Endothelial cell of umbilical vein (primary cell): Measurements from ENCODE around the gene RRP8. TPM values are rescaled to one million over a fixed set of nuclear protein-coding genes. Genes with fewer than 3 reads are reported as not detected.

ENCODE experiments used
- BruUV-seq: library from RNA; stranded (reverse); fragments of 400-500 nt; replicated peaks from 2 replicates; lab custom pipeline; 2021; lab: Mats Ljungman, UMichigan
- CTCF ChIA-PET: fragments of 300-600, 350-600 bp; sonication (Branson Sonifier 250); formaldehyde crosslinking; loops from one replicate; lab custom pipeline; 2021; ENCODE audit warnings: antibody characterized with exemption, inconsistent platforms; lab: Charles Lee
- POLR2A ChIA-PET: fragments of 300-600, 350-600 bp; sonication (Branson Sonifier 250); formaldehyde crosslinking; loops from one replicate; lab custom pipeline; 2021; ENCODE audit warnings: antibody characterized with exemption, inconsistent platforms; lab: Charles Lee
- DNase-seq: peaks from one replicate; pipeline ENCODE4 v3.0.0-alpha.2; 2011; ENCODE audit warnings: low read depth, low spot score
- FAIRE-seq: peaks from 2 replicates; lab custom pipeline; 2011; peaks lifted over from hg19 to GRCh38; lab: Jason Lieb, UNC
- H2AFZ ChIP-seq: 2 replicates; pipeline ENCODE4 v1.6.0; 2012; ENCODE audit warnings: low read depth, low read length, control low read depth, inconsistent platforms
- H3K27ac ChIP-seq: 2 replicates; pipeline ENCODE4 v1.5.1; 2011; ENCODE audit warnings: low read depth, mild to moderate bottlenecking, control low read depth, low read length, moderate library complexity; ENCODE audit not compliant: insufficient read depth
- H3K27me3 ChIP-seq, 2 experiments: 2 replicates each; pipeline versions ENCODE4 v1.6.0 to v1.6.1; 2011; ENCODE audit warnings: low read length in 2 of 2, mixed read lengths in 1 of 2; ENCODE audit not compliant: control insufficient read depth in 2 of 2, insufficient read depth in 2 of 2
- H3K36me3 ChIP-seq, 2 experiments: 2 replicates in 1 of 2; 3 replicates in 1 of 2; pipeline ENCODE4 v1.5.1; 2011; ENCODE audit warnings: low read length in 2 of 2, mild to moderate bottlenecking in 1 of 2, moderate library complexity in 1 of 2; ENCODE audit not compliant: control insufficient read depth in 2 of 2, insufficient read depth in 2 of 2; ENCODE audit errors: extremely low read depth in 1 of 2
- H3K4me1 ChIP-seq: 3 replicates; pipeline ENCODE4 v1.5.1; 2011; ENCODE audit warnings: mild to moderate bottlenecking, low read length; ENCODE audit not compliant: control insufficient read depth, insufficient read depth; ENCODE audit errors: extremely low read depth
- H3K4me2 ChIP-seq: 2 replicates; pipeline ENCODE4 v1.6.1; 2011; ENCODE audit warnings: low read length, control low read depth, mixed read lengths; ENCODE audit not compliant: insufficient read depth
- H3K4me3 ChIP-seq, 3 experiments: fragments of 200-600 bp in 1 of 3; sonication (generic), shearing (Covaris generic) in 1 of 3; replicated peaks in 1 of 3; 2 replicates each; pipeline ENCODE4 v1.5.1; 2011 to 2016; ENCODE audit warnings: control low read depth in 3 of 3, low read length in 3 of 3, mild to moderate bottlenecking in 2 of 3, inconsistent platforms in 1 of 3, low read depth in 1 of 3, moderate library complexity in 1 of 3; ENCODE audit not compliant: insufficient read depth in 1 of 3
- H3K79me2 ChIP-seq: 2 replicates; pipeline ENCODE4 v1.6.0; 2012; ENCODE audit warnings: low read length, inconsistent platforms; ENCODE audit not compliant: control insufficient read depth, insufficient read depth
- H3K9ac ChIP-seq: replicated peaks from 2 replicates; pipeline ENCODE3; 2011; ENCODE audit warnings: low read length, control low read depth; ENCODE audit not compliant: insufficient read depth; ENCODE audit errors: extremely low read depth
- H3K9me1 ChIP-seq: replicated peaks from 3 replicates; pipeline ENCODE4 v1.6.0; 2011; ENCODE audit warnings: mild to moderate bottlenecking, low read length; ENCODE audit not compliant: control insufficient read depth, insufficient read depth; ENCODE audit errors: extremely low read depth
- H3K9me3 ChIP-seq: replicated peaks from 2 replicates; pipeline ENCODE4 v1.5.1; 2012; ENCODE audit warnings: low read length, inconsistent platforms; ENCODE audit not compliant: control insufficient read depth, insufficient read depth
- H4K20me1 ChIP-seq: replicated peaks from 2 replicates; pipeline ENCODE3; 2011; ENCODE audit warnings: mild to moderate bottlenecking, low read length; ENCODE audit not compliant: control insufficient read depth, insufficient read depth; ENCODE audit errors: extremely low read depth
- EZH2 ChIP-seq: IDR thresholded peaks from 2 replicates; pipeline ENCODE4 v1.6.1; 2012; ENCODE audit warnings: borderline replicate concordance, low read depth, mild to moderate bottlenecking, moderate library complexity, low read length, inconsistent platforms; ENCODE audit not compliant: severe bottlenecking
- FOS ChIP-seq: IDR thresholded peaks from 2 replicates; pipeline ENCODE4 v1.6.1; 2011; ENCODE audit warnings: mild to moderate bottlenecking, low read length, moderate library complexity, borderline replicate concordance; ENCODE audit not compliant: insufficient read depth
- GATA2 ChIP-seq: IDR thresholded peaks from 2 replicates; pipeline ENCODE4 v1.7.0; 2011; ENCODE audit warnings: low read depth, mild to moderate bottlenecking, moderate library complexity, mixed read lengths, low read length; ENCODE audit not compliant: insufficient read length, insufficient read depth
- JUN ChIP-seq: IDR thresholded peaks from 2 replicates; pipeline ENCODE4 v1.6.1; 2011; ENCODE audit warnings: borderline replicate concordance, low read depth; ENCODE audit not compliant: insufficient read length, insufficient read depth
- MYC ChIP-seq: IDR thresholded peaks from one replicate; pipeline ENCODE4 v1.6.1; 2011; ENCODE audit warnings: mild to moderate bottlenecking, low read depth, low read length
- POLR2A ChIP-seq: IDR thresholded peaks from 2 replicates; pipeline ENCODE4 v1.6.1; 2012; ENCODE audit warnings: low read depth, mild to moderate bottlenecking, control low read depth, low read length
- POLR2AphosphoS5 ChIP-seq: IDR thresholded peaks from 2 replicates; pipeline ENCODE4 v1.6.1; 2012; ENCODE audit warnings: low read depth, mild to moderate bottlenecking, control low read depth, low read length, moderate library complexity; ENCODE audit not compliant: insufficient read depth
- dilution Hi-C: fragments of 300-500 bp; cut with MboI; formaldehyde crosslinking; loops from one replicate; pipeline ENCODE4 v1.15.0; 2019; ENCODE audit warnings: low sequenced_read_pairs; ENCODE audit not compliant: extremely low pct_ligation_motif_present
- intact Hi-C: fragments of 100-400 bp; cut with micrococcal nuclease; formaldehyde crosslinking; loops from one replicate; pipeline ENCODE4 v1.10.0; 2022
- polyA plus RNA-seq, 4 experiments: library from polyadenylated mRNA; depleted of rRNA in 3 of 4; stranded (reverse) in 3 of 4; unstranded in 1 of 4; fragments of >200 nt; gene quantifications; 2 replicates each; pipeline versions ENCODE4 v1.2.1 to v1.2.3, GENCODE V29; 2011 to 2012; ENCODE audit warnings: missing spikeins in 1 of 4
- total RNA-seq: library from RNA; stranded (reverse); gene quantifications from 2 replicates; pipeline ENCODE4 v1.2.3, GENCODE V29; 2021
- TF ChIP-seq, protein P1 (sequence below), 2 donors: IDR thresholded peaks; 1 replicate in 1 of 2; 2 replicates in 1 of 2; pipeline ENCODE4 v1.5.1; 2011; ENCODE audit warnings: low read length in 2 of 2, mild to moderate bottlenecking in 2 of 2, moderate library complexity in 2 of 2, control low read depth in 1 of 2, inconsistent platforms in 1 of 2, low read depth in 1 of 2; ENCODE audit not compliant: insufficient read depth in 1 of 2; ENCODE audit errors: extremely low read depth in 1 of 2
- TF ChIP-seq, protein P2 (sequence below): IDR thresholded peaks from 2 replicates; pipeline ENCODE4 v1.6.1; 2011; ENCODE audit not compliant: insufficient read depth, insufficient read length

Gene RRP8
- total and polyA plus RNA-seq, 2 donors (not counting 3 experiments of a cell fraction or from before 2014, with no cell fraction given), result 6.4 to 19.4 TPM

DNA sequence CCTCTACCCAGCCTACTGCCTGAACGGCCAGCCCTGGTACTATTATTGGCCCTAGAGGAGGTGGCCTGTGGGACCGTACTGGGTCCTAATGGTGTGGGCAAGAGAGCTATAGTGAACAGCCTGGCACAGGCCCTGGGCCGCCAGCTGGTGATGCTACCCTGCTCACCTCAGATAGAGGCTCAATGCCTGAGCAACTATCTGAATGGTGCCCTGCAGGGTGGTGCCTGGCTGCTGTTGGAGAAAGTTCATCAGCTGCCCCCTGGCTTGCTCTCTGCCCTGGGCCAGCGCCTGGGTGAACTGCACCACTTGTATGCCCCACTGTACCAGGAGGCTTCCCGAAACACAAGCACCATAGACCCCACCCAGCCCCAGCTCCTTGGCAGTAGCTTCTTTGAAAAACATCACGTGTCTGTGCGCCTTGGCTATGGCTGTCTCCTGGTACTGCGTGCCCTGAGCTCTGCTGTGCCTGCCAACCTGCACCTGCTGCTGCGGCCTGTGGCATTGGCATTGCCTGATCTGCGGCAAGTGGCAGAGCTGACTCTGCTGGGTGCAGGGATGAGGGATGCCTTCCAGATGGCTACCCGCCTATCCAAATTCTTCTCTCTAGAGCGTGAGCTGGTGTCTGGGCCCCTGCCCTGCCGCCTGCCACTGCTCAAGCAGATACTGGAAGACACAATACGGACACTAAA is 57.4 kb downstream of the RRP8 start:
- no peak overlapping the region for H3K27ac ChIP-seq
- no peak for FAIRE-seq
- no peak overlapping the region for H3K9ac ChIP-seq
- no peak overlapping the region for H2AFZ ChIP-seq
- BruUV-seq, result no TSS peak
- H3K4me2 ChIP-seq, result no peak overlapping the region
- ChIA-PET CTCF (interaction anchor here (1.0 to 5.4 kb wide), 2 partner anchors 9 to 14 kb away, joined by 3 to 31 read pairs; no protein-coding TSS in a partner anchor), POLR2A (no interaction called here)
- no peaks in the 10 kb centered on the region for H3K27me3 ChIP-seq
- no peaks in the 10 kb centered on the region for H3K9me1 ChIP-seq
- no peak overlapping the region for H3K4me3 ChIP-seq
- no peaks in the 10 kb centered on the region for H3K9me3 ChIP-seq
- no peaks in the 10 kb centered on the region for H3K4me1 ChIP-seq
- H3K79me2 ChIP-seq, result no peaks in the 10 kb centered on the region
- no peaks in the 10 kb centered on the region for H3K36me3 ChIP-seq
- TF ChIP-seq POLR2A, result no peak
- TF ChIP-seq EZH2, result no peak
- no peak for TF ChIP-seq GATA2
- TF ChIP-seq, protein P1, sequence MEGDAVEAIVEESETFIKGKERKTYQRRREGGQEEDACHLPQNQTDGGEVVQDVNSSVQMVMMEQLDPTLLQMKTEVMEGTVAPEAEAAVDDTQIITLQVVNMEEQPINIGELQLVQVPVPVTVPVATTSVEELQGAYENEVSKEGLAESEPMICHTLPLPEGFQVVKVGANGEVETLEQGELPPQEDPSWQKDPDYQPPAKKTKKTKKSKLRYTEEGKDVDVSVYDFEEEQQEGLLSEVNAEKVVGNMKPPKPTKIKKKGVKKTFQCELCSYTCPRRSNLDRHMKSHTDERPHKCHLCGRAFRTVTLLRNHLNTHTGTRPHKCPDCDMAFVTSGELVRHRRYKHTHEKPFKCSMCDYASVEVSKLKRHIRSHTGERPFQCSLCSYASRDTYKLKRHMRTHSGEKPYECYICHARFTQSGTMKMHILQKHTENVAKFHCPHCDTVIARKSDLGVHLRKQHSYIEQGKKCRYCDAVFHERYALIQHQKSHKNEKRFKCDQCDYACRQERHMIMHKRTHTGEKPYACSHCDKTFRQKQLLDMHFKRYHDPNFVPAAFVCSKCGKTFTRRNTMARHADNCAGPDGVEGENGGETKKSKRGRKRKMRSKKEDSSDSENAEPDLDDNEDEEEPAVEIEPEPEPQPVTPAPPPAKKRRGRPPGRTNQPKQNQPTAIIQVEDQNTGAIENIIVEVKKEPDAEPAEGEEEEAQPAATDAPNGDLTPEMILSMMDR (IDR thresholded peaks at IDR 0.05; ENCODE audit: extremely low read depth in 1 of 2, insufficient read depth in 1 of 2, low read depth in 1 of 2, low read length in 2 of 2), result no peak
- TF ChIP-seq FOS, result no peak
- TF ChIP-seq JUN, result no peak
- no peak for TF ChIP-seq MYC
- no peak for TF ChIP-seq POLR2AphosphoS5
- TF ChIP-seq, protein P2, sequence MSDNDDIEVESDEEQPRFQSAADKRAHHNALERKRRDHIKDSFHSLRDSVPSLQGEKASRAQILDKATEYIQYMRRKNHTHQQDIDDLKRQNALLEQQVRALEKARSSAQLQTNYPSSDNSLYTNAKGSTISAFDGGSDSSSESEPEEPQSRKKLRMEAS, result no peak
- dilution Hi-C loops, result no loop called here
- no peak for DNase-seq
- H4K20me1 ChIP-seq, result no peaks in the 10 kb centered on the region
- intact Hi-C loops, result no loop called here

Other genes with a start within 250 kb of the RRP8 start
- gene SMPD1, start 213.1 kb downstream of the RRP8 start, total RNA-seq, result 51.9 and 58.9 TPM in 2 replicates
- 93.6 and 105 TPM in 2 replicates for gene SMPD1, start 213.1 kb downstream of the RRP8 start, polyA plus RNA-seq
- 44.3 and 48.0 TPM in 2 replicates for gene APBB1, start 184.5 kb downstream of the RRP8 start, total RNA-seq
- 63.5 and 63.8 TPM in 2 replicates for gene APBB1, start 184.5 kb downstream of the RRP8 start, polyA plus RNA-seq
- 1.3 and 2.1 TPM in 2 replicates for gene HPX, start 162.6 kb downstream of the RRP8 start, total RNA-seq
- gene HPX, start 162.6 kb downstream of the RRP8 start, polyA plus RNA-seq, result 1.5 and 1.6 TPM in 2 replicates
- gene TRIM3, start 129.7 kb downstream of the RRP8 start, total RNA-seq, result 25.6 and 29.2 TPM in 2 replicates
- 21.8 and 22.2 TPM in 2 replicates for gene TRIM3, start 129.7 kb downstream of the RRP8 start, polyA plus RNA-seq
- gene ARFIP2, start 122.3 kb downstream of the RRP8 start, total RNA-seq, result 46.7 and 48.4 TPM in 2 replicates
- 62.9 and 64.6 TPM in 2 replicates for gene ARFIP2, start 122.3 kb downstream of the RRP8 start, polyA plus RNA-seq
- 29.2 and 31.3 TPM in 2 replicates for gene TIMM10B, start 122.1 kb downstream of the RRP8 start, total RNA-seq
- gene TIMM10B, start 122.1 kb downstream of the RRP8 start, polyA plus RNA-seq, result 36.5 and 41.8 TPM in 2 replicates
- gene DNHD1, start 106.3 kb downstream of the RRP8 start, total RNA-seq, result 6.5 and 8.6 TPM in 2 replicates
- gene DNHD1, start 106.3 kb downstream of the RRP8 start, polyA plus RNA-seq, result 3.7 and 4.4 TPM in 2 replicates
- gene ILK, start 158 bp upstream of the RRP8 start, total RNA-seq, result 221 and 233 TPM in 2 replicates
- 296 and 299 TPM in 2 replicates for gene ILK, start 158 bp upstream of the RRP8 start, polyA plus RNA-seq
- gene TAF10, start 8.6 kb upstream of the RRP8 start, total RNA-seq, result 86.2 and 105 TPM in 2 replicates
- gene TAF10, start 8.6 kb upstream of the RRP8 start, polyA plus RNA-seq, result 149 and 208 TPM in 2 replicates
- 101 and 124 TPM in 2 replicates for gene TPP1, start 15.8 kb upstream of the RRP8 start, total RNA-seq
- 219 and 224 TPM in 2 replicates for gene TPP1, start 15.8 kb upstream of the RRP8 start, polyA plus RNA-seq
- 73.0 and 73.1 TPM in 2 replicates for gene DCHS1, start 52.2 kb upstream of the RRP8 start, total RNA-seq
- 56.2 and 64.2 TPM in 2 replicates for gene DCHS1, start 52.2 kb upstream of the RRP8 start, polyA plus RNA-seq
- 86.8 and 87.2 TPM in 2 replicates for gene MRPL17, start 79.7 kb upstream of the RRP8 start, total RNA-seq
- gene MRPL17, start 79.7 kb upstream of the RRP8 start, polyA plus RNA-seq, result 61.7 and 67.6 TPM in 2 replicates
- gene OR2AG2, start 168.4 kb upstream of the RRP8 start, total RNA-seq, result 0.33 and 0.46 TPM in 2 replicates
- gene OR2AG2, start 168.4 kb upstream of the RRP8 start, polyA plus RNA-seq, result 0.13 and 0.18 TPM in 2 replicates
- not detected in 2 replicates for gene OR2AG1, start 179.4 kb upstream of the RRP8 start, total RNA-seq
- not detected in 2 replicates for gene OR2AG1, start 179.4 kb upstream of the RRP8 start, polyA plus RNA-seq
- 0.27 and 0.46 TPM in 2 replicates for gene OR6A2, start 196.1 kb upstream of the RRP8 start, total RNA-seq
- 0.06 and 0.21 TPM in 2 replicates for gene OR6A2, start 196.1 kb upstream of the RRP8 start, polyA plus RNA-seq
- not detected in 2 replicates for gene OR10A5, start 242.1 kb upstream of the RRP8 start, total RNA-seq
- not detected in 2 replicates for gene OR10A5, start 242.1 kb upstream of the RRP8 start, polyA plus RNA-seq